H7 (cell line): ENCODE data around the gene CDKN2B-AS1. TPM values are rescaled to one million over a fixed set of nuclear protein-coding genes. Genes with fewer than 3 reads are reported as not detected.

Source experiments
- DNase-seq: peaks from one replicate; pipeline ENCODE4 v3.0.0; 2012
- H3K27me3 ChIP-seq: 2 replicates; pipeline ENCODE4 v1.6.0; 2011; ENCODE audit warnings: mild to moderate bottlenecking, low read length; ENCODE audit not compliant: control insufficient read depth, insufficient read depth
- H3K36me3 ChIP-seq: replicated peaks from 2 replicates; pipeline ENCODE4 v1.5.1; 2011; ENCODE audit warnings: low read length; ENCODE audit not compliant: control insufficient read depth, insufficient read depth
- H3K4me3 ChIP-seq: 2 replicates; pipeline ENCODE4 v1.5.1; 2011; ENCODE audit warnings: low read depth, mild to moderate bottlenecking, control low read depth, low read length, moderate library complexity; ENCODE audit not compliant: insufficient read depth
- total RNA-seq: library from RNA; depleted of rRNA; stranded (reverse); fragments of >200 nt; shearing (Covaris generic); gene quantifications from 2 replicates; pipeline ENCODE4 v1.2.3, GENCODE V29; 2014

Gene CDKN2B-AS1
- total RNA-seq, 1 experiment from 2014 or later: not detected

GRCh38 chr9:22008717-22009505, 14.3 kb downstream of the CDKN2B-AS1 start, which contains the start of gene CDKN2B:
TSS of gene CDKN2B (minus strand) at chr9:22009305. CDS start at chr9:22008953, 352 bp downstream.
- H3K36me3 ChIP-seq: no peaks in the 10 kb centered on the region
- peaks cover 61% of the 10 kb centered on the region for H3K27me3 ChIP-seq
- DNase-seq: peak; percentile 97

GRCh38 chr9:22009506-22009867, 14.9 kb downstream of the CDKN2B-AS1 start:
- no peak for DNase-seq
- no peaks in the 10 kb centered on the region for H3K36me3 ChIP-seq
- peaks cover 55% of the 10 kb centered on the region for H3K27me3 ChIP-seq
- H3K4me3 ChIP-seq: peak overlapping the region; percentile 68

More at GRCh38 chr9:22008717-22009505, 14.3 kb downstream of the CDKN2B-AS1 start, which contains the start of gene CDKN2B:
- H3K4me3 ChIP-seq: peak within 1 kb of the TSS; percentile 68

GRCh38 chr9:22010866-22011625, 16.5 kb downstream of the CDKN2B-AS1 start:
- Histone ChIP-seq H3K36me3 (no peaks in the 10 kb centered on the region), H3K27me3 (peaks cover 40% of the 10 kb centered on the region), H3K4me3 (no peak overlapping the region)
- peak; percentile 71 for DNase-seq

GRCh38 chr9:22022396-22022795, 27.8 kb downstream of the CDKN2B-AS1 start:
- Histone ChIP-seq H3K27me3 (no peaks in the 10 kb centered on the region), H3K36me3 (no peaks in the 10 kb centered on the region), H3K4me3 (no peak overlapping the region)
- no peak for DNase-seq

- no peaks in the 10 kb centered on the region for H3K27me3 ChIP-seq
- no peak overlapping the region for H3K4me3 ChIP-seq
- H3K36me3 ChIP-seq: no peaks in the 10 kb centered on the region
- no peak for DNase-seq
Measured at GRCh38 chr9:22026696-22027095, 32.1 kb downstream of the CDKN2B-AS1 start.

- DNase-seq: no peak
- Histone ChIP-seq H3K36me3 (no peaks in the 10 kb centered on the region), H3K4me3 (no peak overlapping the region), H3K27me3 (no peaks in the 10 kb centered on the region)
Measured at GRCh38 chr9:22028394-22028793, 33.8 kb downstream of the CDKN2B-AS1 start.

GRCh38 chr9:22029231-22029630, 34.6 kb downstream of the CDKN2B-AS1 start:
- no peak for DNase-seq
- no peaks in the 10 kb centered on the region for H3K36me3 ChIP-seq
- no peaks in the 10 kb centered on the region for H3K27me3 ChIP-seq
- no peak overlapping the region for H3K4me3 ChIP-seq

- H3K36me3 ChIP-seq: no peaks in the 10 kb centered on the region
- no peak for DNase-seq
- no peak overlapping the region for H3K4me3 ChIP-seq
- no peaks in the 10 kb centered on the region for H3K27me3 ChIP-seq
Measured at GRCh38 chr9:22030101-22030598, 35.6 kb downstream of the CDKN2B-AS1 start.

GRCh38 chr9:22031655-22032411, 37.2 kb downstream of the CDKN2B-AS1 start:
- no peaks in the 10 kb centered on the region for H3K36me3 ChIP-seq

GRCh38 chr9:22033012-22033630, 38.5 kb downstream of the CDKN2B-AS1 start:
- Histone ChIP-seq H3K4me3 (no peak overlapping the region), H3K36me3 (no peaks in the 10 kb centered on the region), H3K27me3 (no peaks in the 10 kb centered on the region)
- DNase-seq: no peak

More at GRCh38 chr9:22031655-22032411, 37.2 kb downstream of the CDKN2B-AS1 start:
- DNase-seq: no peak
- no peaks in the 10 kb centered on the region for H3K27me3 ChIP-seq
- H3K4me3 ChIP-seq: no peak overlapping the region

GRCh38 chr9:22035591-22036011, 41.0 kb downstream of the CDKN2B-AS1 start:
- Histone ChIP-seq H3K4me3 (no peak overlapping the region), H3K27me3 (no peaks in the 10 kb centered on the region), H3K36me3 (no peaks in the 10 kb centered on the region)
- DNase-seq: no peak

- Histone ChIP-seq H3K4me3 (no peak overlapping the region), H3K27me3 (no peaks in the 10 kb centered on the region), H3K36me3 (no peaks in the 10 kb centered on the region)
- DNase-seq: no peak
Measured at GRCh38 chr9:22036866-22037626, 42.5 kb downstream of the CDKN2B-AS1 start.

GRCh38 chr9:22037954-22038690, 43.5 kb downstream of the CDKN2B-AS1 start:
- no peak for DNase-seq
- Histone ChIP-seq H3K27me3 (no peaks in the 10 kb centered on the region), H3K36me3 (no peaks in the 10 kb centered on the region), H3K4me3 (no peak overlapping the region)
